ENCODE results near the gene NKD1.

The NKD1 gene

GRCh38 chr16:50583211-50583610 is 35.0 kb downstream of the NKD1 start:
- DNase-seq: no peak

GRCh38 chr16:50584033-50584722 is 36.0 kb downstream of the NKD1 start:
- DNase-seq: no peak

GRCh38 chr16:50585331-50585776 is 37.2 kb downstream of the NKD1 start:
- DNase-seq: no peak

GRCh38 chr16:50587543-50587942 is 39.3 kb downstream of the NKD1 start:
- DNase-seq: no peak

- DNase-seq: no peak
Measured at GRCh38 chr16:50588276-50588675, 40.1 kb downstream of the NKD1 start.

- no peak for DNase-seq
Measured at GRCh38 chr16:50591209-50591608, 43.0 kb downstream of the NKD1 start.

GRCh38 chr16:50591800-50592771 is 43.9 kb downstream of the NKD1 start:
- DNase-seq: no peak

- DNase-seq: no peak
Measured at GRCh38 chr16:50592996-50593395, 44.8 kb downstream of the NKD1 start.

GRCh38 chr16:50593410-50594150 is 45.4 kb downstream of the NKD1 start:
- DNase-seq: no peak

GRCh38 chr16:50594308-50595260 is 46.4 kb downstream of the NKD1 start:
- no peak for DNase-seq

- no peak for DNase-seq
Measured at GRCh38 chr16:50595859-50596258, 47.7 kb downstream of the NKD1 start.

- DNase-seq: no peak
Measured at GRCh38 chr16:50596762-50597450, 48.7 kb downstream of the NKD1 start.

- DNase-seq: no peak
Measured at GRCh38 chr16:50597563-50598255, 49.5 kb downstream of the NKD1 start.

GRCh38 chr16:50598256-50598894 is 50.2 kb downstream of the NKD1 start:
- DNase-seq: no peak

- no peak for DNase-seq
Measured at GRCh38 chr16:50598936-50599361, 50.8 kb downstream of the NKD1 start.

- DNase-seq: no peak
Measured at GRCh38 chr16:50599494-50599893, 51.3 kb downstream of the NKD1 start.

- no peak for DNase-seq
Measured at GRCh38 chr16:50600582-50601283, 52.5 kb downstream of the NKD1 start.

GRCh38 chr16:50601341-50601740 is 53.1 kb downstream of the NKD1 start:
- no peak for DNase-seq

GRCh38 chr16:50602126-50602525 is 53.9 kb downstream of the NKD1 start:
- no peak for DNase-seq

Data from activated naive CD4-positive, alpha-beta T cell treated with anti-CD3 and anti-CD28 coated beads, Interleukin-2, amount 50 U/mL, for 16 hours (primary cell).